NCI-H1105 (cell line): Measurements from ENCODE around the gene SPOPL.
A peak's percentile ranks its signal among the peaks of the same experiment; 100 is the strongest.

Source experiments
- DNase-seq: peaks from one replicate; lab custom pipeline; 2025; lab: John Stamatoyannopoulos, UW

Gene SPOPL

GRCh38 chr2:138601458-138602165, 100.0 kb downstream of the SPOPL start:
- DNase-seq = no peak

- DNase-seq = peak; percentile 82
These were observed 100.5 kb downstream of the SPOPL start for GRCh38 chr2:138602166-138602460.

- DNase-seq = no peak
These were observed 106.2 kb downstream of the SPOPL start for GRCh38 chr2:138607746-138608145.

- no peak for DNase-seq
These were observed 107.9 kb downstream of the SPOPL start for GRCh38 chr2:138609446-138609845.

- DNase-seq = no peak
These were observed 108.8 kb downstream of the SPOPL start for GRCh38 chr2:138610201-138610953.

- no peak for DNase-seq
These were observed 113.7 kb downstream of the SPOPL start for GRCh38 chr2:138615257-138615656.

GRCh38 chr2:138617026-138617425, 115.5 kb downstream of the SPOPL start:
- DNase-seq = no peak

- no peak for DNase-seq
These were observed 117.4 kb downstream of the SPOPL start for GRCh38 chr2:138618971-138619370.

- DNase-seq = no peak
These were observed 118.9 kb downstream of the SPOPL start for GRCh38 chr2:138620431-138620830.

GRCh38 chr2:138621139-138621538, 119.6 kb downstream of the SPOPL start:
- no peak for DNase-seq

- no peak for DNase-seq
These were observed 121.0 kb downstream of the SPOPL start for GRCh38 chr2:138622613-138623012.
